K562 (cell line): ENCODE measurements around the gene LAPTM4A. TPM values are rescaled to one million over a fixed set of nuclear protein-coding genes. Genes with fewer than 3 reads are reported as not detected.
A peak's percentile ranks its signal among the peaks of the same experiment; 100 is the strongest.

Source experiments
- EGR1 ChIP-seq: fragments of 450-650 bp; conservative IDR thresholded peaks from 2 replicates; pipeline ENCODE4 v1.6.1; 2017; ENCODE audit warnings: mild to moderate bottlenecking
- GABPB1 ChIP-seq: sonication (generic); formaldehyde crosslinking; IDR thresholded peaks from 2 replicates; pipeline ENCODE4 v1.8.0; 2022; ENCODE audit warnings: mild to moderate bottlenecking, missing genetic modification reagents
- GTF2A2 ChIP-seq: IDR thresholded peaks from 2 replicates; pipeline ENCODE4 v1.6.1; 2016; ENCODE audit warnings: mild to moderate bottlenecking, missing genetic modification characterization, missing compliant biosample characterization
- HNRNPLL ChIP-seq: fragments of 200-400 bp; formaldehyde crosslinking; IDR thresholded peaks from 2 replicates; pipeline ENCODE4 v1.6.1; 2017; ENCODE audit warnings: low read length, low read depth, mild to moderate bottlenecking; ENCODE audit not compliant: poor library complexity, severe bottlenecking
- ILF3 ChIP-seq: fragments of 450-650 bp; IDR thresholded peaks from 2 replicates; pipeline ENCODE4 v1.6.1; 2018; ENCODE audit warnings: antibody characterized with exemption, mild to moderate bottlenecking, moderate library complexity, borderline replicate concordance
- JUN ChIP-seq, 2 experiments: sonication (generic) in 1 of 2; formaldehyde crosslinking in 1 of 2; IDR thresholded peaks; 2 replicates each; pipeline versions ENCODE4 v1.6.1 to v1.8.0; 2012 to 2022; ENCODE audit warnings: borderline replicate concordance in 2 of 2, mild to moderate bottlenecking in 2 of 2, improper control_type of control experiment in 1 of 2, low read depth in 1 of 2, low read length in 1 of 2, missing genetic modification reagents in 1 of 2
- MCM5 ChIP-seq: fragments of 450-650 bp; IDR thresholded peaks from 2 replicates; pipeline ENCODE4 v1.6.1; 2016; ENCODE audit warnings: low read depth
- NFRKB ChIP-seq: fragments of 450-650 bp; IDR thresholded peaks from 2 replicates; pipeline ENCODE4 v1.6.1; 2016; ENCODE audit warnings: low read depth
- RBM22 ChIP-seq: fragments of 200-400 bp; formaldehyde crosslinking; IDR thresholded peaks from 2 replicates; pipeline ENCODE4 v1.6.1; 2018; ENCODE audit warnings: low read length, low read depth; ENCODE audit not compliant: poor library complexity, severe bottlenecking
- RUNX1 ChIP-seq: sonication (generic); IDR thresholded peaks from 2 replicates; pipeline ENCODE4 v1.6.1; 2016; ENCODE audit warnings: antibody characterized with exemption, low read depth
- ZKSCAN1 ChIP-seq: fragments of 150-350 bp; IDR thresholded peaks from 2 replicates; pipeline ENCODE4 v1.6.1; 2016; ENCODE audit warnings: low read depth, low read length
- ZNF174 ChIP-seq: fragments of 250-450 bp; sonication (Bioruptor Pico); IDR thresholded peaks from 2 replicates; pipeline ENCODE4 v1.4.0; 2020; ENCODE audit warnings: mild to moderate bottlenecking
- ZNF354B ChIP-seq: fragments of 250-450 bp; sonication (Bioruptor Pico); IDR thresholded peaks from 2 replicates; pipeline ENCODE4 v1.4.0; 2020
- ZNF408 ChIP-seq: fragments of 250-450 bp; sonication (Bioruptor Pico); IDR thresholded peaks from 2 replicates; pipeline ENCODE4 v1.4.0; 2020; ENCODE audit warnings: low read depth, mild to moderate bottlenecking, moderate library complexity
- polyA plus RNA-seq, 8 experiments: library from polyadenylated mRNA; depleted of rRNA in 4 of 8; stranded (reverse) in 5 of 8; unstranded in 3 of 8; fragments of >200 nt; fragmentation: Nextera tagmentation in 2 of 8; fragmentation: Illumina TruSeq in 1 of 8; extraction: Ambion mirVana in 2 of 8; extraction: Trizol in 1 of 8; gene quantifications; 2 replicates each; pipeline versions ENCODE4 v1.2.1 to v1.2.3, GENCODE V29; 2011 to 2014; ENCODE audit warnings: inconsistent platforms in 1 of 8, missing spikeins in 1 of 8
- total RNA-seq, 7 experiments: library from RNA; depleted of rRNA in 6 of 7; stranded (reverse); fragments of >200 nt in 6 of 7; fragmentation: Illumina TruSeq in 2 of 7; extraction: Trizol in 2 of 7; gene quantifications; 2 replicates each; pipeline versions ENCODE4 v1.2.1 to v1.2.3, GENCODE V29; 2011 to 2021; ENCODE audit warnings: low replicate concordance in 1 of 7
- TF ChIP-seq, protein P1 (sequence below): fragments of 150-350 bp; conservative IDR thresholded peaks from 2 replicates; pipeline ENCODE4 v1.6.1; 2014; ENCODE audit warnings: low read length
- TF ChIP-seq, protein P2 (sequence below): fragments of 150-350 bp; IDR thresholded peaks from 2 replicates; pipeline ENCODE4 v1.6.1; 2014; ENCODE audit warnings: low read depth, mild to moderate bottlenecking, low read length, borderline replicate concordance
- TF ChIP-seq, protein P3 (sequence below): fragments of 250-450 bp; sonication (Bioruptor Pico); IDR thresholded peaks from 2 replicates; pipeline ENCODE4 v1.6.1; 2021; ENCODE audit warnings: mild to moderate bottlenecking
- TF ChIP-seq, protein P4 (sequence below): fragments of 250-450 bp; sonication (Bioruptor Pico); IDR thresholded peaks from 2 replicates; pipeline ENCODE4 v1.5.1; 2021; ENCODE audit warnings: mild to moderate bottlenecking
- TF ChIP-seq, protein P5 (sequence below): sonication (generic); formaldehyde crosslinking; IDR thresholded peaks from 2 replicates; pipeline ENCODE4 v1.8.1; 2022; ENCODE audit warnings: missing genetic modification reagents

Gene LAPTM4A
- total and polyA plus RNA-seq, 9 of the 15 experiments (the other 6 are each of a cell fraction or from before 2014, with no cell fraction given) = 13.4 to 157 (median 50.1) TPM

DNA sequence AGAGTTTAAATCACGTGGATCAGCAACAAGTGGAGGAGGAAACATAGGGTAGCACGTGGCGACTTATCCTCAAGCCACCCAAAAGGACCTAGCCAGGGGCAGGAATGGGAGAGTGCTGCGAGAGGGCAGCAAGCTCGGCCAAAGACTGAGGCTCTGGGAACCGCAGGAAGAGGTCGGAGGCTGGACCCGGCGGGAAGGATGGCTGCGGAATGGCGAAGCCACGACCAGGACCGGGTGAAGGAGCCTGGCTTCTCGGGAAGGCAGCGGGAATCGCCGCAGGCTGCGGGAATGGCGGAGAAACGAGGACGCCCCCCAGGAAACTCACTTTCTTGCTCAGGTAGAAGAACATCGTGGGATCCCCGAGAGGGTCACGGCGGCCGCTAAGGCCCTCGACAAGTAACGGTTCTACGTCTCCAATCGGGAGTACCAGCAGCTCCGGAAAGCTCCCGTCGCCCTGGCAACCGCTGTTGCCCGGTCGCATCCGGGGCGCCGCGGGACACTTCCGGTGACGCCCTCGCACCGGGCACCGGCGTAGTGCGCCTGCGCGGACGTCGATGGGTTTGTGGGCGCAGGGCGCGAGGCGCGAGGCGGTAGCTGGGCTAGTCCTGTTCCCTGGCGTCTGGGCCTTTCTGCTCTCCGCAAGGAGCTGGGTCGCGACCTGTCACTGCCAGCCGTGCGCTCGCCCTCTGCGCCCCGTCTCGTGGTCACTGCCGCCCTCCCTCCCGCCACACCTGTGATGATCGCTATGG is 61.6 kb downstream of the LAPTM4A start, which contains the start of gene WDR35 (continued):
- no peak for TF ChIP-seq ILF3
- TF ChIP-seq MCM5 = no peak
- TF ChIP-seq ZKSCAN1 = no peak
- TF ChIP-seq NFRKB = no peak
- TF ChIP-seq GTF2A2 (tag) = no peak
- TF ChIP-seq ZNF174 (CRISPR knock-in tag) = no peak
- no peak for TF ChIP-seq ZNF408 (CRISPR knock-in tag)
- TF ChIP-seq, protein P1, sequence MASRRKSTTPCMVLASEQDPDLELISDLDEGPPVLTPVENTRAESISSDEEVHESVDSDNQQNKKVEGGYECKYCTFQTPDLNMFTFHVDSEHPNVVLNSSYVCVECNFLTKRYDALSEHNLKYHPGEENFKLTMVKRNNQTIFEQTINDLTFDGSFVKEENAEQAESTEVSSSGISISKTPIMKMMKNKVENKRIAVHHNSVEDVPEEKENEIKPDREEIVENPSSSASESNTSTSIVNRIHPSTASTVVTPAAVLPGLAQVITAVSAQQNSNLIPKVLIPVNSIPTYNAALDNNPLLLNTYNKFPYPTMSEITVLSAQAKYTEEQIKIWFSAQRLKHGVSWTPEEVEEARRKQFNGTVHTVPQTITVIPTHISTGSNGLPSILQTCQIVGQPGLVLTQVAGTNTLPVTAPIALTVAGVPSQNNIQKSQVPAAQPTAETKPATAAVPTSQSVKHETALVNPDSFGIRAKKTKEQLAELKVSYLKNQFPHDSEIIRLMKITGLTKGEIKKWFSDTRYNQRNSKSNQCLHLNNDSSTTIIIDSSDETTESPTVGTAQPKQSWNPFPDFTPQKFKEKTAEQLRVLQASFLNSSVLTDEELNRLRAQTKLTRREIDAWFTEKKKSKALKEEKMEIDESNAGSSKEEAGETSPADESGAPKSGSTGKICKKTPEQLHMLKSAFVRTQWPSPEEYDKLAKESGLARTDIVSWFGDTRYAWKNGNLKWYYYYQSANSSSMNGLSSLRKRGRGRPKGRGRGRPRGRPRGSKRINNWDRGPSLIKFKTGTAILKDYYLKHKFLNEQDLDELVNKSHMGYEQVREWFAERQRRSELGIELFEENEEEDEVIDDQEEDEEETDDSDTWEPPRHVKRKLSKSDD = no peak
- TF ChIP-seq GABPB1 = peak; percentile 84
- TF ChIP-seq, protein P2, sequence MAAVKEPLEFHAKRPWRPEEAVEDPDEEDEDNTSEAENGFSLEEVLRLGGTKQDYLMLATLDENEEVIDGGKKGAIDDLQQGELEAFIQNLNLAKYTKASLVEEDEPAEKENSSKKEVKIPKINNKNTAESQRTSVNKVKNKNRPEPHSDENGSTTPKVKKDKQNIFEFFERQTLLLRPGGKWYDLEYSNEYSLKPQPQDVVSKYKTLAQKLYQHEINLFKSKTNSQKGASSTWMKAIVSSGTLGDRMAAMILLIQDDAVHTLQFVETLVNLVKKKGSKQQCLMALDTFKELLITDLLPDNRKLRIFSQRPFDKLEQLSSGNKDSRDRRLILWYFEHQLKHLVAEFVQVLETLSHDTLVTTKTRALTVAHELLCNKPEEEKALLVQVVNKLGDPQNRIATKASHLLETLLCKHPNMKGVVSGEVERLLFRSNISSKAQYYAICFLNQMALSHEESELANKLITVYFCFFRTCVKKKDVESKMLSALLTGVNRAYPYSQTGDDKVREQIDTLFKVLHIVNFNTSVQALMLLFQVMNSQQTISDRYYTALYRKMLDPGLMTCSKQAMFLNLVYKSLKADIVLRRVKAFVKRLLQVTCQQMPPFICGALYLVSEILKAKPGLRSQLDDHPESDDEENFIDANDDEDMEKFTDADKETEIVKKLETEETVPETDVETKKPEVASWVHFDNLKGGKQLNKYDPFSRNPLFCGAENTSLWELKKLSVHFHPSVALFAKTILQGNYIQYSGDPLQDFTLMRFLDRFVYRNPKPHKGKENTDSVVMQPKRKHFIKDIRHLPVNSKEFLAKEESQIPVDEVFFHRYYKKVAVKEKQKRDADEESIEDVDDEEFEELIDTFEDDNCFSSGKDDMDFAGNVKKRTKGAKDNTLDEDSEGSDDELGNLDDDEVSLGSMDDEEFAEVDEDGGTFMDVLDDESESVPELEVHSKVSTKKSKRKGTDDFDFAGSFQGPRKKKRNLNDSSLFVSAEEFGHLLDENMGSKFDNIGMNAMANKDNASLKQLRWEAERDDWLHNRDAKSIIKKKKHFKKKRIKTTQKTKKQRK = no peak
- TF ChIP-seq RUNX1 = no peak
- TF ChIP-seq, protein P3, sequence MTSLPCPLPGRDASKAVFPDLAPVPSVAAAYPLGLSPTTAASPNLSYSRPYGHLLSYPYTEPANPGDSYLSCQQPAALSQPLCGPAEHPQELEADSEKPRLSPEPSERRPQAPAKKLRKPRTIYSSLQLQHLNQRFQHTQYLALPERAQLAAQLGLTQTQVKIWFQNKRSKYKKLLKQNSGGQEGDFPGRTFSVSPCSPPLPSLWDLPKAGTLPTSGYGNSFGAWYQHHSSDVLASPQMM = no peak
- TF ChIP-seq JUN (IDR thresholded peaks at IDR 0.05; ENCODE audit: borderline replicate concordance, low read depth, low read length) = no peak
- TF ChIP-seq JUN (CRISPR knock-in tag; IDR thresholded peaks at IDR 0.05; ENCODE audit: borderline replicate concordance) = no peak
- peak; percentile 77 for TF ChIP-seq EGR1
- TF ChIP-seq ZNF354B = no peak
- TF ChIP-seq, protein P4, sequence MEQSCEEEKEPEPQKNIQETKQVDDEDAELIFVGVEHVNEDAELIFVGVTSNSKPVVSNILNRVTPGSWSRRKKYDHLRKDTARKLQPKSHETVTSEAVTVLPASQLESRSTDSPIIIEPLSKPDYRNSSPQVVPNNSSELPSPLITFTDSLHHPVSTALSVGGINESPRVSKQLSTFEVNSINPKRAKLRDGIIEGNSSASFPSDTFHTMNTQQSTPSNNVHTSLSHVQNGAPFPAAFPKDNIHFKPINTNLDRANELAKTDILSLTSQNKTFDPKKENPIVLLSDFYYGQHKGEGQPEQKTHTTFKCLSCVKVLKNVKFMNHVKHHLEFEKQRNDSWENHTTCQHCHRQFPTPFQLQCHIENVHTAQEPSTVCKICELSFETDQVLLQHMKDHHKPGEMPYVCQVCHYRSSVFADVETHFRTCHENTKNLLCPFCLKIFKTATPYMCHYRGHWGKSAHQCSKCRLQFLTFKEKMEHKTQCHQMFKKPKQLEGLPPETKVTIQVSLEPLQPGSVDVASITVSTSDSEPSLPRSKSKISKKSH (CRISPR knock-in tag) = no peak
- TF ChIP-seq HNRNPLL = peak; percentile 86
- TF ChIP-seq, protein P5, sequence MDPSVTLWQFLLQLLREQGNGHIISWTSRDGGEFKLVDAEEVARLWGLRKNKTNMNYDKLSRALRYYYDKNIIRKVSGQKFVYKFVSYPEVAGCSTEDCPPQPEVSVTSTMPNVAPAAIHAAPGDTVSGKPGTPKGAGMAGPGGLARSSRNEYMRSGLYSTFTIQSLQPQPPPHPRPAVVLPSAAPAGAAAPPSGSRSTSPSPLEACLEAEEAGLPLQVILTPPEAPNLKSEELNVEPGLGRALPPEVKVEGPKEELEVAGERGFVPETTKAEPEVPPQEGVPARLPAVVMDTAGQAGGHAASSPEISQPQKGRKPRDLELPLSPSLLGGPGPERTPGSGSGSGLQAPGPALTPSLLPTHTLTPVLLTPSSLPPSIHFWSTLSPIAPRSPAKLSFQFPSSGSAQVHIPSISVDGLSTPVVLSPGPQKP = no peak
- peak; percentile 92 for TF ChIP-seq RBM22
